GM21576 (cell line): ENCODE data around the gene CCL14.

Source experiments
- ATAC-seq: cut with Tn5 transposase; IDR thresholded peaks from one replicate; pipeline ENCODE4 v1.9.1; 2021; ENCODE audit warnings: mild to moderate bottlenecking, moderate library complexity; ENCODE audit not compliant: unreplicated experiment

The CCL14 gene

GRCh38 chr17:35991075-35991474 is 4.5 kb upstream of the CCL14 start:
- ATAC-seq: no peak

GRCh38 chr17:35988164-35988563 is 1.6 kb upstream of the CCL14 start:
- no peak for ATAC-seq

- ATAC-seq: no peak
Observed at GRCh38 chr17:35984140-35984539, 2.4 kb downstream of the CCL14 start.

- no peak for ATAC-seq
Observed at GRCh38 chr17:35982409-35983191, 3.9 kb downstream of the CCL14 start.

GRCh38 chr17:35981908-35982330 is 4.6 kb downstream of the CCL14 start:
- ATAC-seq: no peak

- no peak for ATAC-seq
Observed at GRCh38 chr17:35981246-35981645, 5.3 kb downstream of the CCL14 start, which contains the start of gene CCL16. CCL16 (minus strand) TSS chr17:35981497; CDS start chr17:35981420, 77 bp downstream.

GRCh38 chr17:35978346-35978745 is 8.2 kb downstream of the CCL14 start:
- no peak for ATAC-seq

DNA sequence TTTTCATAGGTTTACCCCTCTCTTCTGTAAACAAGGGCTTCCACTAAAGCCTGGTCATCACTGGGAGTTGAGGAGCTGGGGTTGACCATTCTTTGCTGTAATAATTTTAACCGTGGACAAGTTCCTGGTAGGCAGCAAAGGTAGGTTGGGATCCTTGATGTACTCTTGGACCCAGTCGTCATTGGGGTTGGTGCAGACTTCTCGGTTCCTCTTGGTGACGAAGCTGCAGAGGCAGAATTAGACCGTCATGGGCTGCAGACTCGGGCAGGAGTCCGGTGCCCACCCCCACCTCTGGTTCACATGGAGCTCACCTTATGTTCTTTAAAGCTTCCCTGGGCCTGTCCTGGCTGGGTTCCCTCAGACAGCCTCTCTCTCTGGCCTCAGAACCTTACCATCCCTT is 9.0 kb downstream of the CCL14 start:
- no peak for ATAC-seq

DNA sequence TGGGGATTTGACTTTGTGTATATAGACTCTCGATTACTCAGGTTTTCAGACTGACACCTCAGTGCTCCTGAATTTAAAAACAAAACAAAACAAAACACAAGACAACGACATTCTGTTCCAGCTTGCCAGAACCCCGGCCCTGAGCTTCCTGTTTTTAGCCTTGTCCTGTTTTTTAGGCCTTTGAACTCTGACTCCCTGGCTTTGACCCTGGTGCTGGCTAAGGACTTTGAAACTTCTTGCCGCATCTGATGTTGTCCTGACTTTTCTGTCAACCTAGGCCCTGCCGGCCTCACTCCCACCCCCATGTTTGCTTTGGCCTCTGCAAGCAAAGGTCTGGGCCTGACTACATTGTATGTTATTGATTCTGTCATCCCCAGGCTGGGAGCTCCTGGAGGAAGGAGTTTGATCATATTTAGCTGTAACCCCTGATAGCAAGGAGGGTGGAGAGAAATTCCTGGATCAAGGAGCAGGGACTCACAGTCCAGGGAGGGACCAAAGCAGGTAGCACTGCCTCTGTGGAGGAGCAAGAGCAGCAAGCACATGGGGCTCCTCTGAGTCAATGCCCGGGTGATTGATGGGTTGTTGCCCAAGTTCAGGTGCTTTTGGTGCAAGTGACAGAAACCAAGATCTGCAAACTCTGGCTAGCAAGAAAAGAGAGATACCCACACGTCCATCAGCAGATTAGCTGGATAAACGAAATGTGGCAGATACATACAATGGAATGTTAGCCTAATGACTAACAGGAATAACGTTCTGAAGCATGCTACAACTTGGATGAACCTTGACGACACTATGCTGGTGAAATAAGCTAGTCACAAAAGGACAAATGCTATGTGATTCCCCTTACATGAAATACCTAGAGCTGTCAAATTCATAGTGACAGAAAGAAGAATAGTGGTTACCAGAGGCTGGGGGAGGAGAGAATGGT is 12.9 kb downstream of the CCL14 start:
- no peak for ATAC-seq

DNA sequence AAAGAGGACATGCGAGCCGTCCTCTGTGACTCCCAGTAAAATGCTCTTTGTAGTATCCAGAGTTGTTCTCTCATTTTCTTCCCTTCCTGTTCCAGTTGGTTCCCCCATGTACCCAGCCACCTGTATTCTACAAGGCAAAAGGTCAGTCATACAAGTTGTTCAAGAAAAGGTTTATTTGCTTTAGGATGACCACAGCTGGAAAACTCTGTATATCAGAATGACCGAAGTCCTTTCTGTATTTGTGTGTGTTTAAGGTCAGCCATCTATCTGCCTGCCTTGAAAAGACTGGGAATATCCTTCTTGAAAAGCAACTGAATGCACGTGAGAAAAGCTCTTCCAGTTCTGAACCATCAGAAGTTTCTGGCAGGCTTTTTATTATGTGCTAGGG is 13.6 kb downstream of the CCL14 start:
- ATAC-seq: no peak

- no peak for ATAC-seq
Observed at GRCh38 chr17:35972535-35972934, 14.0 kb downstream of the CCL14 start.

- ATAC-seq: no peak
Observed at GRCh38 chr17:35972066-35972465, 14.5 kb downstream of the CCL14 start.

- ATAC-seq: no peak
Observed at GRCh38 chr17:35969558-35970380, 16.8 kb downstream of the CCL14 start.

- ATAC-seq: no peak
Observed at GRCh38 chr17:35968520-35969054, 17.9 kb downstream of the CCL14 start.

- ATAC-seq: no peak
Observed at GRCh38 chr17:35965272-35965671, 21.3 kb downstream of the CCL14 start.

GRCh38 chr17:35963663-35964062 is 22.9 kb downstream of the CCL14 start:
- ATAC-seq: no peak

GRCh38 chr17:35953720-35954119 is 32.8 kb downstream of the CCL14 start:
- ATAC-seq: no peak

DNA sequence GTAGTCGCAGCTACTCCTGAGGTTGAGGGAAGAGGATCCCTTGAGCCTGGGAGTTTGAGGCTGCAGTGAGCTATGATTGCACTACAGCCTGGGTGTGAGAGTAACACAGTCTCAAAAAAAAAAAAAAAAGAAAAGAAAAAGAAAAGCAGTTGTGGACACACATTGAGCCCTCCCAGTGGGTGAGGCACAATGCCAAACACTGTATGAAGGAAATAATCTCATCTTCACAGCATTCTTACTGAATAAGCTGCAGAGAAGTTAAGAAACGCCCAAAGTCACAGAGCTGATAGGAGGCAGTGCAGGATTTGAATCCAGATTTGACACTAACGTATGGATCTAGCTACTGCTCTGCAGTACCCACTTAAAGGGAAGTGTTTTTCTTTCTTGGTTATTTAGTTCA is 37.1 kb downstream of the CCL14 start:
- ATAC-seq: no peak

- ATAC-seq: no peak
Observed at GRCh38 chr17:35948092-35948491, 38.4 kb downstream of the CCL14 start.

DNA sequence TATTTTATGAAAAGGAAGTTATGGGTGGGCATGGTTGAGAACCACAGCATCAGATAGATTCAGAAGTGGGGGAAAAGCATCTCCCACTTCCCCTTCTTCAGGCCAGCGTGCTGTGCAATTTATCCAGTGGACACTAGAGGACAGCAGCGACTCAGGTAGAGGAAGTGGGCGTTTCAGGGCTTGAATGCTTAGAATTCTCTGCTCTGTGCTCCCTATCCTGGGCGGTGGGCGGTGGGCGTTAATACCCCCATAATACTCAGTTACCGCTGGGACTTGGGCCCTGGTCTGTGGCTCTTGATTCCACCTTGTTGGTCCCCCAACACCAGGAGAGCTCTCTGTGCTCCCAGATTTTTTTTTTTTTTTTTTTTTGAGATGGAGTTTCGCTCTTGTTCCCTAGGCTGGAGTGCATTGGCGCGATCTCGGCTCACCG is 39.4 kb downstream of the CCL14 start:
- no peak for ATAC-seq

- ATAC-seq: no peak
Observed at GRCh38 chr17:35944151-35944550, 42.4 kb downstream of the CCL14 start.
